Hepatocyte (in vitro differentiated cells): ENCODE data around the gene CCDC85C. TPM values are rescaled to one million over a fixed set of nuclear protein-coding genes. Genes with fewer than 3 reads are reported as not detected.
A peak's percentile ranks its signal among the peaks of the same experiment; 100 is the strongest.

ENCODE experiments used
- DNase-seq: peaks from one replicate; pipeline ENCODE4 v3.0.0-alpha.2; 2016; ENCODE audit warnings: low spot score
- H2AFZ ChIP-seq: fragments of 200-600 bp; sonication (generic); 2 replicates; pipeline ENCODE4 v1.6.0; 2016; ENCODE audit warnings: antibody characterized with exemption, mild to moderate bottlenecking
- H3K27ac ChIP-seq: fragments of 200-600 bp; sonication (generic); 2 replicates; pipeline ENCODE4 v1.5.1; 2016; ENCODE audit warnings: mild to moderate bottlenecking
- H3K27me3 ChIP-seq: fragments of 200-600 bp; sonication (generic); 2 replicates; pipeline ENCODE4 v1.6.1; 2016
- H3K36me3 ChIP-seq: fragments of 200-600 bp; sonication (generic); replicated peaks from 2 replicates; pipeline ENCODE4 v1.5.1; 2016; ENCODE audit warnings: low read depth; ENCODE audit not compliant: insufficient read depth
- H3K4me1 ChIP-seq: fragments of 200-600 bp; sonication (generic); 2 replicates; pipeline ENCODE4 v1.5.1; 2016; ENCODE audit warnings: mild to moderate bottlenecking, moderate library complexity; ENCODE audit not compliant: insufficient read depth
- H3K4me2 ChIP-seq: fragments of 200-600 bp; sonication (generic); 2 replicates; pipeline ENCODE4 v1.6.0; 2016
- H3K4me3 ChIP-seq: fragments of 200-600 bp; sonication (generic); 2 replicates; pipeline ENCODE4 v1.5.1; 2016; ENCODE audit warnings: mild to moderate bottlenecking
- H3K79me2 ChIP-seq: fragments of 200-600 bp; sonication (generic); 2 replicates; pipeline ENCODE4 v1.6.0; 2017; ENCODE audit warnings: mild to moderate bottlenecking
- H3K9me2 ChIP-seq: fragments of 200-600 bp; sonication (generic); replicated peaks from 2 replicates; pipeline ENCODE4 v1.6.0; 2017; ENCODE audit warnings: mild to moderate bottlenecking; ENCODE audit not compliant: insufficient read depth
- H3K9me3 ChIP-seq: fragments of 200-600 bp; sonication (generic); 2 replicates; pipeline ENCODE4 v1.5.1; 2016; ENCODE audit warnings: low read depth, mild to moderate bottlenecking
- H4K20me1 ChIP-seq: fragments of 200-600 bp; sonication (generic); 2 replicates; pipeline ENCODE4 v1.6.0; 2016; ENCODE audit warnings: mild to moderate bottlenecking; ENCODE audit not compliant: insufficient read depth, poor library complexity, severe bottlenecking
- CTCF ChIP-seq: fragments of 200-600 bp; sonication (generic); IDR thresholded peaks from 2 replicates; pipeline ENCODE4 v1.5.1; 2016; ENCODE audit warnings: antibody characterized with exemption, mild to moderate bottlenecking; ENCODE audit not compliant: poor library complexity
- EZH2 ChIP-seq: fragments of 200-600 bp; sonication (generic); IDR thresholded peaks from 2 replicates; pipeline ENCODE4 v1.6.1; 2016; ENCODE audit warnings: antibody characterized with exemption, mild to moderate bottlenecking, borderline replicate concordance
- EZH2phosphoT487 ChIP-seq: fragments of 200-600 bp; sonication (generic); IDR thresholded peaks from one replicate; pipeline ENCODE4 v1.6.1; 2018; ENCODE audit warnings: antibody characterized with exemption, mild to moderate bottlenecking, low read depth, moderate library complexity; ENCODE audit not compliant: unreplicated experiment, severe bottlenecking
- WGBS: methylation state at CpG from one replicate; pipeline ENCODE4 v1.1.6; 2016; ENCODE audit warnings: low lambda C conversion rate; ENCODE audit errors: missing lambda C conversion rate; 5-methylcytosine and 5-hydroxymethylcytosine counted together
- polyA plus RNA-seq: library from polyadenylated mRNA; unstranded; fragments of >200 nt; fragmentation: Nextera tagmentation; extraction: Ambion mirVana; gene quantifications from 2 replicates; pipeline ENCODE4 v1.2.1, GENCODE V29; 2016
- total RNA-seq: library from RNA; depleted of rRNA; stranded (reverse); fragments of >200 nt; gene quantifications from 2 replicates; pipeline ENCODE4 v1.2.3, GENCODE V29; 2014

Gene CCDC85C
- total and polyA plus RNA-seq, 2 experiments from 2014 or later: 37.8 to 47.2 TPM

DNA sequence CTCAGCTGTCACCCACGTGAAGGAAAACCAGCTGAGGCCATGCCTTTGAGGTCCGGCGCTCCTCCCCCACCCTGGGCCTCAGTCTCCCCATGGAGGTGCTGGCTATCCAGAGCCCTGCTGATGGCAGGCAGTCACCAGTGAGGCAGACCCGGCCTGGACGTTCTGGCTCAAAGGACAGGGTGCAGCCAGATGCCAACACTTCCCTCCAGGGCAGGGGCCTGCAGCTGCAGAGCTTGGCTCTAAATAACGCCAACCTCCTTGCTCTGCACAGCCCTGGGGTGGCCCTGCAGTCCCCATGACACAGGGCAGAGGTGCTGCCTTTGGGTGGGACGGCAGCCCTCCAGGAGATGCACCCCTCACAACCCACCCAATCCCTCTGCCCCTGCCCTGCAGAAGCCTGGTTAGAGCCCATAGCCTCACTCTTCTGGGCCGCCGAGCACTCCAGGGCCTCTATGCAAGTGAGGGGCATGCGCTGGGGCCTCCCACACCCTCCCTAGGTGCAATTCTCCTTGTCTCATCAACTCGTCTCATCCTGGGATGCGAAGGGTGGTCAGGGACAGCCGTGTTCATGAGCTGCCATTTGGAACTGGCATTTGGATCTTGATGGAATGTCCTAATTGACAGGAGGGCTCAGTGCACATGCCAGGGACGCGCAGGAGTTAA is 30.4 kb downstream of the CCDC85C start:
- Histone ChIP-seq H3K79me2 (peaks cover 90% of the 10 kb centered on the region), H4K20me1 (peaks cover 18% of the 10 kb centered on the region), H3K9me2 (no peaks in the 10 kb centered on the region), H2AFZ (no peak overlapping the region), H3K9me3 (no peaks in the 10 kb centered on the region), H3K36me3 (no peaks in the 10 kb centered on the region), H3K4me3 (no peak overlapping the region), H3K27me3 (no peaks in the 10 kb centered on the region), H3K27ac (peak overlapping the region; percentile 86), H3K4me1 (peaks cover 94% of the 10 kb centered on the region), H3K4me2 (peak overlapping the region; percentile 64)
- TF ChIP-seq EZH2phosphoT487 (no peak), CTCF (no peak), EZH2 (no peak)
- DNase-seq: no peak
- WGBS: 78% methylated on average over 15 of the region's 15 CpGs

- Histone ChIP-seq H3K27me3 (no peaks in the 10 kb centered on the region), H3K27ac (peak overlapping the region; percentile 86), H3K9me3 (no peaks in the 10 kb centered on the region), H3K4me3 (no peak overlapping the region), H4K20me1 (peaks cover 18% of the 10 kb centered on the region), H3K79me2 (peaks cover 90% of the 10 kb centered on the region), H3K4me1 (peaks cover 93% of the 10 kb centered on the region), H3K36me3 (no peaks in the 10 kb centered on the region), H2AFZ (no peak overlapping the region), H3K9me2 (no peaks in the 10 kb centered on the region), H3K4me2 (peak overlapping the region; percentile 59)
- no peak for DNase-seq
- 84% methylated on average over 15 of the region's 16 CpGs for WGBS
- TF ChIP-seq CTCF (no peak), EZH2 (no peak), EZH2phosphoT487 (no peak)
These were observed 31.0 kb downstream of the CCDC85C start for GRCh38 chr14:99573000-99573330.

DNA sequence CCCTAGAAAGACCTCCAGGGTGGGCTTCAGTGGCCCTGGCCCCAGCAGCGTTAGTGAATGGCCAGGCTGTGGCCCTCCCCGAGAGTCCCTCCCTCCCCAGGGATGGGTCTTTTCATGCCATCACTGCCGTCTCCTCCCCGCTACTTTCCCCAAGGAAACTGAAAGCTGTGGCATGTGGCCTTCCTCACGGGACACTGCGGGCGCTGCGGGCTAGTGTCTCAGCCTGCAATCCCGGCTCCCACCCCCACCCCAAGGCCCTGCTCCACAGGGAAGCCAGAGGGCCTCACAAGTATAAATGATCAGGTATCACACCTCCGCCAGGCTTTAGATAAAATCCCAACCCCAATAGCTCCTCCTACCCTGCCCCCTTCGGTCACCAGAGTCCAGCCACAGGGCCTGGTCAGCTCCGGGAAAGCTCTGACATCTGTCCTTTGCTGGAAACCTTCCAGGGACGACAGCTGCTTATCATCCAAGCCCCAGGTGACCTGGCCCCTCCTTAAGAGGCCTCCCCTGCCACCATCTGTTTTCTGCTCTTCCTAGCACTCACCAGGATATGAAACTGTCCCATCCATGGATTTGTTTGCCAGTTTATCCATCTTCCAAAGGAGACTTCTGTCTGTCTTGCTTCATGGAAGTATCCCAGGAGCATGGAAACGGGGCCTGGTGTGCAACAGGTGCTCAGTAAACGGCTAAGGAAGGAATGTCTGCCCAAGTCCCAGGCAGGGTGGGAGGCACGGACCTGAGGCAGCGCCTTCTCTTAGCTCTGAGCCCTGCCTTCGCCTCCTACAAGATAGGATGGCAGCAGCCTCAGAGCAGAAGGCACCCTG is 31.6 kb downstream of the CCDC85C start:
- peak; percentile 67 for DNase-seq
- H3K79me2 ChIP-seq: peaks cover 90% of the 10 kb centered on the region
- 60% methylated on average over 15 of the region's 18 CpGs for WGBS

More for the DNA sequence above, 31.6 kb downstream of the CCDC85C start:
- no peaks in the 10 kb centered on the region for H3K9me3 ChIP-seq
- H3K9me2 ChIP-seq: no peaks in the 10 kb centered on the region
- H2AFZ ChIP-seq: no peak overlapping the region
- peak overlapping the region; percentile 86 for H3K27ac ChIP-seq
- H3K4me3 ChIP-seq: no peak overlapping the region
- no peaks in the 10 kb centered on the region for H3K36me3 ChIP-seq
- H4K20me1 ChIP-seq: peaks cover 18% of the 10 kb centered on the region
- peak overlapping the region; percentile 59 for H3K4me2 ChIP-seq
- TF ChIP-seq EZH2phosphoT487 (no peak), CTCF (no peak), EZH2 (no peak)
- peaks cover 95% of the 10 kb centered on the region for H3K4me1 ChIP-seq
- no peaks in the 10 kb centered on the region for H3K27me3 ChIP-seq
